SK-N-MC (cell line): ENCODE measurements around the gene CLIC6.
"Not testable (repeated sequence)": the region's sequence is repeated elsewhere in the genome, so short reads cannot be mapped to it uniquely, and the experiment has no call there.

ENCODE experiments used
- DNase-seq: peaks from one replicate; pipeline ENCODE4 v3.0.0-alpha.2; 2011; ENCODE audit warnings: low read depth, low spot score
- H3K27ac ChIP-seq: fragments of 200-600 bp; sonication (generic); 2 replicates; pipeline ENCODE4 v1.5.1; 2016; ENCODE audit warnings: mixed run types
- H3K36me3 ChIP-seq: fragments of 200-600 bp; sonication (generic); 2 replicates; pipeline ENCODE4 v1.6.1; 2017; ENCODE audit warnings: antibody characterized with exemption, low read length, mixed read lengths; ENCODE audit not compliant: insufficient read depth
- H3K4me3 ChIP-seq: fragments of 200-600 bp; sonication (generic); 2 replicates; pipeline ENCODE4 v1.5.1; 2016
- H3K9ac ChIP-seq: fragments of 200-600 bp; sonication (generic); 2 replicates; pipeline ENCODE4 v1.8.0; 2017; ENCODE audit warnings: mixed run types, mixed read lengths; ENCODE audit not compliant: insufficient read length
- H3K9me3 ChIP-seq: fragments of 200-600 bp; sonication (generic); 2 replicates; pipeline ENCODE4 v1.6.1; 2017; ENCODE audit warnings: low read depth, mild to moderate bottlenecking, antibody characterized with exemption, low read length, moderate library complexity, mixed read lengths
- EZH2 ChIP-seq: fragments of 200-600 bp; sonication (generic); IDR thresholded peaks from one replicate; pipeline ENCODE4 v1.6.1; 2017; ENCODE audit warnings: antibody characterized with exemption
- FOXP2 ChIP-seq: optimal IDR thresholded peaks from 2 replicates; pipeline ENCODE3; 2011; ENCODE audit warnings: mild to moderate bottlenecking, moderate library complexity; ENCODE audit not compliant: insufficient read depth; ENCODE audit errors: extremely low read length, control extremely low read depth
- POLR2AphosphoS5 ChIP-seq: IDR thresholded peaks from 2 replicates; pipeline ENCODE4 v1.6.1; 2012; ENCODE audit warnings: mild to moderate bottlenecking, low read depth, low read length, borderline replicate concordance

Gene CLIC6

GRCh38 chr21:34648739-34649297 lies 20.0 kb upstream of the CLIC6 start:
- H3K27ac ChIP-seq = no peak overlapping the region
- no peaks in the 10 kb centered on the region for H3K36me3 ChIP-seq
- H3K9ac ChIP-seq = no peak overlapping the region
- DNase-seq = no peak
- no peak for TF ChIP-seq EZH2
- TF ChIP-seq FOXP2 = no peak
- TF ChIP-seq POLR2AphosphoS5 = no peak
- no peaks in the 10 kb centered on the region for H3K9me3 ChIP-seq
- no peak overlapping the region for H3K4me3 ChIP-seq

GRCh38 chr21:34649400-34649799 lies 19.4 kb upstream of the CLIC6 start:
- DNase-seq = no peak
- TF ChIP-seq EZH2 (no peak), POLR2AphosphoS5 (no peak), FOXP2 (no peak)

GRCh38 chr21:34650861-34651431 lies 17.8 kb upstream of the CLIC6 start:
- H3K9ac ChIP-seq = no peak overlapping the region
- no peak overlapping the region for H3K27ac ChIP-seq
- TF ChIP-seq FOXP2 (no peak), POLR2AphosphoS5 (no peak), EZH2 (no peak)
- no peak overlapping the region for H3K4me3 ChIP-seq
- H3K9me3 ChIP-seq = no peaks in the 10 kb centered on the region
- no peak for DNase-seq
- no peaks in the 10 kb centered on the region for H3K36me3 ChIP-seq

More at GRCh38 chr21:34649400-34649799, 19.4 kb upstream of the CLIC6 start:
- Histone ChIP-seq H3K9ac (no peak overlapping the region), H3K4me3 (no peak overlapping the region), H3K36me3 (no peaks in the 10 kb centered on the region), H3K9me3 (no peaks in the 10 kb centered on the region), H3K27ac (no peak overlapping the region)

- no peak for TF ChIP-seq POLR2AphosphoS5
- TF ChIP-seq FOXP2 = no peak
- no peak for TF ChIP-seq EZH2
- no peak overlapping the region for H3K27ac ChIP-seq
- H3K36me3 ChIP-seq = no peaks in the 10 kb centered on the region
- no peak overlapping the region for H3K4me3 ChIP-seq
- no peak overlapping the region for H3K9ac ChIP-seq
- H3K9me3 ChIP-seq = no peaks in the 10 kb centered on the region
- DNase-seq = no peak
These were observed 17.2 kb upstream of the CLIC6 start for GRCh38 chr21:34651642-34652041.

GRCh38 chr21:34653522-34653921 lies 15.3 kb upstream of the CLIC6 start:
- H3K9me3 ChIP-seq = no peaks in the 10 kb centered on the region
- TF ChIP-seq EZH2 = no peak
- H3K27ac ChIP-seq = no peak overlapping the region
- H3K9ac ChIP-seq = no peak overlapping the region
- DNase-seq = no peak
- H3K36me3 ChIP-seq = no peaks in the 10 kb centered on the region
- no peak overlapping the region for H3K4me3 ChIP-seq

- Histone ChIP-seq H3K9ac (no peak overlapping the region), H3K4me3 (no peak overlapping the region), H3K27ac (no peak overlapping the region), H3K36me3 (no peaks in the 10 kb centered on the region), H3K9me3 (no peaks in the 10 kb centered on the region)
- DNase-seq = no peak
- TF ChIP-seq POLR2AphosphoS5 (no peak), FOXP2 (no peak), EZH2 (no peak)
These were observed 6.9 kb upstream of the CLIC6 start for GRCh38 chr21:34661848-34662247.

GRCh38 chr21:34667761-34668160 lies 1.0 kb upstream of the CLIC6 start:
- DNase-seq = no peak
- no peak overlapping the region for H3K27ac ChIP-seq
- H3K9ac ChIP-seq = no peak overlapping the region
- H3K36me3 ChIP-seq = no peaks in the 10 kb centered on the region
- TF ChIP-seq EZH2 = no peak
- no peak for TF ChIP-seq FOXP2
- no peak for TF ChIP-seq POLR2AphosphoS5
- no peaks in the 10 kb centered on the region for H3K9me3 ChIP-seq
- H3K4me3 ChIP-seq = no peak overlapping the region

- Histone ChIP-seq H3K27ac (no peak overlapping the region), H3K9ac (no peak overlapping the region), H3K4me3 (peak overlapping the region; percentile 57), H3K36me3 (no peaks in the 10 kb centered on the region), H3K9me3 (no peaks in the 10 kb centered on the region)
- TF ChIP-seq EZH2 (peak; percentile 61), POLR2AphosphoS5 (no peak)
- DNase-seq = no peak
These were observed 520 bp downstream of the CLIC6 start for GRCh38 chr21:34669149-34669879.

- H3K27ac ChIP-seq, H3K36me3 ChIP-seq, DNase-seq, H3K9me3 ChIP-seq, H3K9ac ChIP-seq: not testable (repeated sequence)
- peak overlapping the region; percentile 57 for H3K4me3 ChIP-seq
These were observed 1.1 kb downstream of the CLIC6 start for GRCh38 chr21:34669880-34670219.
